Liver (tissue), 3 donors: Measurements from ENCODE around the gene FLNA.

Experiments
- EGR1 ChIP-seq, 2 donors: IDR thresholded peaks; 2 replicates each; pipeline ENCODE4 v1.6.1; 2016 to 2018; ENCODE audit warnings: antibody characterized with exemption in 2 of 2, low read depth in 2 of 2
- FOXA2 ChIP-seq: IDR thresholded peaks from 2 replicates; pipeline ENCODE4 v1.6.1; 2016; ENCODE audit warnings: antibody characterized with exemption
- GABPA ChIP-seq, 2 donors: IDR thresholded peaks in 1 of 2; conservative IDR thresholded peaks in 1 of 2; 2 replicates each; pipeline ENCODE4 v1.6.1; 2016; ENCODE audit warnings: antibody characterized with exemption in 2 of 2, mild to moderate bottlenecking in 1 of 2, moderate library complexity in 1 of 2
- JUND ChIP-seq, 2 donors: IDR thresholded peaks; 2 replicates each; pipeline ENCODE4 v1.6.1; 2016; ENCODE audit warnings: antibody characterized with exemption in 2 of 2
- NR2F2 ChIP-seq: IDR thresholded peaks from 2 replicates; pipeline ENCODE4 v1.6.1; 2016; ENCODE audit warnings: antibody characterized with exemption
- RAD21 ChIP-seq, 2 donors: IDR thresholded peaks; 2 replicates each; pipeline ENCODE4 v1.6.1; 2016; ENCODE audit warnings: antibody characterized with exemption in 2 of 2, mild to moderate bottlenecking in 2 of 2
- TAF1 ChIP-seq: conservative IDR thresholded peaks from 2 replicates; pipeline ENCODE4 v1.6.1; 2016; ENCODE audit warnings: antibody characterized with exemption, mild to moderate bottlenecking
- YY1 ChIP-seq: IDR thresholded peaks from 2 replicates; pipeline ENCODE4 v1.6.1; 2016; ENCODE audit warnings: antibody characterized with exemption, mild to moderate bottlenecking
- TF ChIP-seq, protein P1 (sequence below): fragments of 150-350 bp; IDR thresholded peaks from 2 replicates; pipeline ENCODE4 v1.5.1; 2017; ENCODE audit warnings: improper control_type of control experiment, low read depth, low read length; ENCODE audit not compliant: missing input control
- TF ChIP-seq, protein P2 (sequence below): IDR thresholded peaks from 2 replicates; pipeline ENCODE4 v1.6.1; 2016; ENCODE audit warnings: antibody characterized with exemption
- TF ChIP-seq, protein P3 (sequence below): IDR thresholded peaks from 2 replicates; pipeline ENCODE4 v1.6.1; 2016; ENCODE audit warnings: antibody characterized with exemption
- TF ChIP-seq, protein P4 (sequence below): IDR thresholded peaks from 2 replicates; pipeline ENCODE4 v1.6.1; 2016; ENCODE audit warnings: antibody characterized with exemption, mild to moderate bottlenecking
- TF ChIP-seq, protein P5 (sequence below): IDR thresholded peaks from 2 replicates; pipeline ENCODE4 v1.6.1; 2016; ENCODE audit warnings: antibody characterized with exemption
- donor health status: healthy.
- donor health status: healthy.

DNA sequence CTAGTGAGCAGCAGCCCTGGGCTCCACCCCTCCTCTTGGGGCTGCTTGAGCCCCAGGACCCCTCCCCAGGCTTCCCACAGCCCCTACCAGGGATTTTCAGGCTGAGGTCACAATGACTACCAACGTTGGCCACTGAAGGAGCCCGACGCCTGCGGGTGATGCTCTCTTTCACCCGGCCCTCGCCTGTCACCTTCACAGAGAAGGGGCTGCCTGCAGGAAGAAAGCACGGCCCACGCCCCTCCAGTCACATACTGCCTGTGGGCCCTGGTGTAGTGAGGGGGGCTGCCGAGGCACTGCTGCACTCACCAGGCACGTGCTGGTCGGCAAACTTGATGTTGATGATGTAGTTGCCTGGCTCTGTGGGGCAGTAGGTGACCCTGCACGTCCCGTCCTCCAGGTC, 22.0 kb downstream of the FLNA start:
- TF ChIP-seq, protein P1, sequence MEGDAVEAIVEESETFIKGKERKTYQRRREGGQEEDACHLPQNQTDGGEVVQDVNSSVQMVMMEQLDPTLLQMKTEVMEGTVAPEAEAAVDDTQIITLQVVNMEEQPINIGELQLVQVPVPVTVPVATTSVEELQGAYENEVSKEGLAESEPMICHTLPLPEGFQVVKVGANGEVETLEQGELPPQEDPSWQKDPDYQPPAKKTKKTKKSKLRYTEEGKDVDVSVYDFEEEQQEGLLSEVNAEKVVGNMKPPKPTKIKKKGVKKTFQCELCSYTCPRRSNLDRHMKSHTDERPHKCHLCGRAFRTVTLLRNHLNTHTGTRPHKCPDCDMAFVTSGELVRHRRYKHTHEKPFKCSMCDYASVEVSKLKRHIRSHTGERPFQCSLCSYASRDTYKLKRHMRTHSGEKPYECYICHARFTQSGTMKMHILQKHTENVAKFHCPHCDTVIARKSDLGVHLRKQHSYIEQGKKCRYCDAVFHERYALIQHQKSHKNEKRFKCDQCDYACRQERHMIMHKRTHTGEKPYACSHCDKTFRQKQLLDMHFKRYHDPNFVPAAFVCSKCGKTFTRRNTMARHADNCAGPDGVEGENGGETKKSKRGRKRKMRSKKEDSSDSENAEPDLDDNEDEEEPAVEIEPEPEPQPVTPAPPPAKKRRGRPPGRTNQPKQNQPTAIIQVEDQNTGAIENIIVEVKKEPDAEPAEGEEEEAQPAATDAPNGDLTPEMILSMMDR = no peak
- TF ChIP-seq TAF1 = no peak
- TF ChIP-seq EGR1 (IDR thresholded peaks at IDR 0.05; ENCODE audit: low read depth in 2 of 2) = no peak
- TF ChIP-seq GABPA (IDR thresholded peaks at IDR 0.05 in 1 of 2, conservative IDR thresholded peaks at IDR 0.05 in 1 of 2) = no peak
- no peak for TF ChIP-seq JUND (IDR thresholded peaks at IDR 0.05)
- TF ChIP-seq, protein P2, sequence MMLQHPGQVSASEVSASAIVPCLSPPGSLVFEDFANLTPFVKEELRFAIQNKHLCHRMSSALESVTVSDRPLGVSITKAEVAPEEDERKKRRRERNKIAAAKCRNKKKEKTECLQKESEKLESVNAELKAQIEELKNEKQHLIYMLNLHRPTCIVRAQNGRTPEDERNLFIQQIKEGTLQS = no peak
- TF ChIP-seq, protein P3, sequence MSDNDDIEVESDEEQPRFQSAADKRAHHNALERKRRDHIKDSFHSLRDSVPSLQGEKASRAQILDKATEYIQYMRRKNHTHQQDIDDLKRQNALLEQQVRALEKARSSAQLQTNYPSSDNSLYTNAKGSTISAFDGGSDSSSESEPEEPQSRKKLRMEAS = no peak
- no peak for TF ChIP-seq YY1
- TF ChIP-seq, protein P4, sequence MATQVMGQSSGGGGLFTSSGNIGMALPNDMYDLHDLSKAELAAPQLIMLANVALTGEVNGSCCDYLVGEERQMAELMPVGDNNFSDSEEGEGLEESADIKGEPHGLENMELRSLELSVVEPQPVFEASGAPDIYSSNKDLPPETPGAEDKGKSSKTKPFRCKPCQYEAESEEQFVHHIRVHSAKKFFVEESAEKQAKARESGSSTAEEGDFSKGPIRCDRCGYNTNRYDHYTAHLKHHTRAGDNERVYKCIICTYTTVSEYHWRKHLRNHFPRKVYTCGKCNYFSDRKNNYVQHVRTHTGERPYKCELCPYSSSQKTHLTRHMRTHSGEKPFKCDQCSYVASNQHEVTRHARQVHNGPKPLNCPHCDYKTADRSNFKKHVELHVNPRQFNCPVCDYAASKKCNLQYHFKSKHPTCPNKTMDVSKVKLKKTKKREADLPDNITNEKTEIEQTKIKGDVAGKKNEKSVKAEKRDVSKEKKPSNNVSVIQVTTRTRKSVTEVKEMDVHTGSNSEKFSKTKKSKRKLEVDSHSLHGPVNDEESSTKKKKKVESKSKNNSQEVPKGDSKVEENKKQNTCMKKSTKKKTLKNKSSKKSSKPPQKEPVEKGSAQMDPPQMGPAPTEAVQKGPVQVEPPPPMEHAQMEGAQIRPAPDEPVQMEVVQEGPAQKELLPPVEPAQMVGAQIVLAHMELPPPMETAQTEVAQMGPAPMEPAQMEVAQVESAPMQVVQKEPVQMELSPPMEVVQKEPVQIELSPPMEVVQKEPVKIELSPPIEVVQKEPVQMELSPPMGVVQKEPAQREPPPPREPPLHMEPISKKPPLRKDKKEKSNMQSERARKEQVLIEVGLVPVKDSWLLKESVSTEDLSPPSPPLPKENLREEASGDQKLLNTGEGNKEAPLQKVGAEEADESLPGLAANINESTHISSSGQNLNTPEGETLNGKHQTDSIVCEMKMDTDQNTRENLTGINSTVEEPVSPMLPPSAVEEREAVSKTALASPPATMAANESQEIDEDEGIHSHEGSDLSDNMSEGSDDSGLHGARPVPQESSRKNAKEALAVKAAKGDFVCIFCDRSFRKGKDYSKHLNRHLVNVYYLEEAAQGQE = no peak
- no peak for TF ChIP-seq RAD21 (IDR thresholded peaks at IDR 0.05)
- TF ChIP-seq NR2F2 = no peak
- TF ChIP-seq FOXA2 = no peak
- TF ChIP-seq, protein P5, sequence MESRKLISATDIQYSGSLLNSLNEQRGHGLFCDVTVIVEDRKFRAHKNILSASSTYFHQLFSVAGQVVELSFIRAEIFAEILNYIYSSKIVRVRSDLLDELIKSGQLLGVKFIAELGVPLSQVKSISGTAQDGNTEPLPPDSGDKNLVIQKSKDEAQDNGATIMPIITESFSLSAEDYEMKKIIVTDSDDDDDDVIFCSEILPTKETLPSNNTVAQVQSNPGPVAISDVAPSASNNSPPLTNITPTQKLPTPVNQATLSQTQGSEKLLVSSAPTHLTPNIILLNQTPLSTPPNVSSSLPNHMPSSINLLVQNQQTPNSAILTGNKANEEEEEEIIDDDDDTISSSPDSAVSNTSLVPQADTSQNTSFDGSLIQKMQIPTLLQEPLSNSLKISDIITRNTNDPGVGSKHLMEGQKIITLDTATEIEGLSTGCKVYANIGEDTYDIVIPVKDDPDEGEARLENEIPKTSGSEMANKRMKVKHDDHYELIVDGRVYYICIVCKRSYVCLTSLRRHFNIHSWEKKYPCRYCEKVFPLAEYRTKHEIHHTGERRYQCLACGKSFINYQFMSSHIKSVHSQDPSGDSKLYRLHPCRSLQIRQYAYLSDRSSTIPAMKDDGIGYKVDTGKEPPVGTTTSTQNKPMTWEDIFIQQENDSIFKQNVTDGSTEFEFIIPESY = no peak
